ENCODE data around the gene CCDC184. TPM values are rescaled to one million over a fixed set of nuclear protein-coding genes. Genes with fewer than 3 reads are reported as not detected.

Gene CCDC184
- total RNA-seq, 1 experiment from 2014 or later = 0.69 TPM

GRCh38 chr12:48169011-48169410 is 14.4 kb upstream of the CCDC184 start:
- BruUV-seq (replicated peaks) = no TSS peak
- DNase-seq (ENCODE audit: low spot score) = no peak
- CTCF ChIA-PET = no interaction called here
- POLR2A ChIA-PET (ENCODE audit: low non-redundant PET) = no interaction called here
- H3K4me1 ChIP-seq (ENCODE audit: insufficient read depth, low read length, poor library complexity, severe bottlenecking) = no peaks in the 10 kb centered on the region
- H3K9me3 ChIP-seq (ENCODE audit: low read depth, low read length, poor library complexity, severe bottlenecking) = no peaks in the 10 kb centered on the region
- H3K27ac ChIP-seq (ENCODE audit: low read depth, low read length, poor library complexity, severe bottlenecking) = no peak overlapping the region
- H3K4me3 ChIP-seq (ENCODE audit: low read depth, low read length, poor library complexity, severe bottlenecking) = no peak overlapping the region
- intact Hi-C loops (cut with micrococcal nuclease; ENCODE audit: unreplicated experiment) = loop anchor here (10.0 kb wide), 1 partner anchor 454 kb away; no protein-coding TSS in a partner anchor
- no peaks in the 10 kb centered on the region for H3K27me3 ChIP-seq (replicated peaks; ENCODE audit: insufficient read depth, low read depth, low read length, poor library complexity)
- TF ChIP-seq, protein P1, sequence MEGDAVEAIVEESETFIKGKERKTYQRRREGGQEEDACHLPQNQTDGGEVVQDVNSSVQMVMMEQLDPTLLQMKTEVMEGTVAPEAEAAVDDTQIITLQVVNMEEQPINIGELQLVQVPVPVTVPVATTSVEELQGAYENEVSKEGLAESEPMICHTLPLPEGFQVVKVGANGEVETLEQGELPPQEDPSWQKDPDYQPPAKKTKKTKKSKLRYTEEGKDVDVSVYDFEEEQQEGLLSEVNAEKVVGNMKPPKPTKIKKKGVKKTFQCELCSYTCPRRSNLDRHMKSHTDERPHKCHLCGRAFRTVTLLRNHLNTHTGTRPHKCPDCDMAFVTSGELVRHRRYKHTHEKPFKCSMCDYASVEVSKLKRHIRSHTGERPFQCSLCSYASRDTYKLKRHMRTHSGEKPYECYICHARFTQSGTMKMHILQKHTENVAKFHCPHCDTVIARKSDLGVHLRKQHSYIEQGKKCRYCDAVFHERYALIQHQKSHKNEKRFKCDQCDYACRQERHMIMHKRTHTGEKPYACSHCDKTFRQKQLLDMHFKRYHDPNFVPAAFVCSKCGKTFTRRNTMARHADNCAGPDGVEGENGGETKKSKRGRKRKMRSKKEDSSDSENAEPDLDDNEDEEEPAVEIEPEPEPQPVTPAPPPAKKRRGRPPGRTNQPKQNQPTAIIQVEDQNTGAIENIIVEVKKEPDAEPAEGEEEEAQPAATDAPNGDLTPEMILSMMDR (conservative IDR thresholded peaks at IDR 0.05; ENCODE audit: low read depth, low read length) = no peak
- TF ChIP-seq EZH2 (IDR thresholded peaks at IDR 0.05; ENCODE audit: borderline replicate concordance, low read depth, low read length, poor library complexity, severe bottlenecking) = no peak
- no peaks in the 10 kb centered on the region for H3K36me3 ChIP-seq (ENCODE audit: insufficient read depth, low read length, poor library complexity, severe bottlenecking)

- Histone ChIP-seq H3K4me3 (ENCODE audit: low read depth, low read length, poor library complexity, severe bottlenecking) (peak overlapping the region; percentile 5), H3K9me3 (ENCODE audit: low read depth, low read length, poor library complexity, severe bottlenecking) (no peaks in the 10 kb centered on the region), H3K27ac (ENCODE audit: low read depth, low read length, poor library complexity, severe bottlenecking) (peak overlapping the region; percentile 71), H3K4me1 (ENCODE audit: insufficient read depth, low read length, poor library complexity, severe bottlenecking) (peaks cover 14% of the 10 kb centered on the region), H3K27me3 (replicated peaks; ENCODE audit: insufficient read depth, low read depth, low read length, poor library complexity) (no peaks in the 10 kb centered on the region), H3K36me3 (ENCODE audit: insufficient read depth, low read length, poor library complexity, severe bottlenecking) (no peaks in the 10 kb centered on the region)
- ChIA-PET CTCF (no interaction called here), POLR2A (ENCODE audit: low non-redundant PET) (no interaction called here)
- no peak for TF ChIP-seq EZH2 (IDR thresholded peaks at IDR 0.05; ENCODE audit: borderline replicate concordance, low read depth, low read length, poor library complexity, severe bottlenecking)
- TF ChIP-seq, protein P1 (conservative IDR thresholded peaks at IDR 0.05; ENCODE audit: low read depth, low read length) = no peak
- no peak for DNase-seq (ENCODE audit: low spot score)
- intact Hi-C loops (cut with micrococcal nuclease; ENCODE audit: unreplicated experiment) = no loop called here
- no TSS peak for BruUV-seq (replicated peaks)
These were observed 7.6 kb upstream of the CCDC184 start for GRCh38 chr12:48175613-48176416.

GRCh38 chr12:48176417-48176751 is 7.1 kb upstream of the CCDC184 start:
- H3K27me3 ChIP-seq (replicated peaks; ENCODE audit: insufficient read depth, low read depth, low read length, poor library complexity) = no peaks in the 10 kb centered on the region
- CTCF ChIA-PET = no interaction called here
- intact Hi-C loops (cut with micrococcal nuclease; ENCODE audit: unreplicated experiment) = no loop called here
- no peaks in the 10 kb centered on the region for H3K36me3 ChIP-seq (ENCODE audit: insufficient read depth, low read length, poor library complexity, severe bottlenecking)
- no peak overlapping the region for H3K4me3 ChIP-seq (ENCODE audit: low read depth, low read length, poor library complexity, severe bottlenecking)
- no TSS peak for BruUV-seq (replicated peaks)
- no peaks in the 10 kb centered on the region for H3K9me3 ChIP-seq (ENCODE audit: low read depth, low read length, poor library complexity, severe bottlenecking)
- TF ChIP-seq, protein P1 (conservative IDR thresholded peaks at IDR 0.05; ENCODE audit: low read depth, low read length) = no peak
- TF ChIP-seq EZH2 (IDR thresholded peaks at IDR 0.05; ENCODE audit: borderline replicate concordance, low read depth, low read length, poor library complexity, severe bottlenecking) = no peak
- no peak overlapping the region for H3K27ac ChIP-seq (ENCODE audit: low read depth, low read length, poor library complexity, severe bottlenecking)
- POLR2A ChIA-PET (ENCODE audit: low non-redundant PET) = no interaction called here
- H3K4me1 ChIP-seq (ENCODE audit: insufficient read depth, low read length, poor library complexity, severe bottlenecking) = peaks cover 14% of the 10 kb centered on the region
- DNase-seq (ENCODE audit: low spot score) = no peak
